Stimulated activated CD8-positive, alpha-beta memory T cell treated with anti-CD3 and anti-CD28 coated beads, Interleukin-7, amount 100 ng/mL, for 1 hour (primary cell): ENCODE data around the gene FAM107A.
"Not testable (repeated sequence)": the region's sequence is repeated elsewhere in the genome, so short reads cannot be mapped to it uniquely, and the experiment has no call there.

Source experiments
- DNase-seq, 2 donors: peaks; one replicate each; pipeline ENCODE4 v3.0.0-alpha.2; 2020; ENCODE audit warnings: low read depth in 2 of 2

The FAM107A gene

DNA sequence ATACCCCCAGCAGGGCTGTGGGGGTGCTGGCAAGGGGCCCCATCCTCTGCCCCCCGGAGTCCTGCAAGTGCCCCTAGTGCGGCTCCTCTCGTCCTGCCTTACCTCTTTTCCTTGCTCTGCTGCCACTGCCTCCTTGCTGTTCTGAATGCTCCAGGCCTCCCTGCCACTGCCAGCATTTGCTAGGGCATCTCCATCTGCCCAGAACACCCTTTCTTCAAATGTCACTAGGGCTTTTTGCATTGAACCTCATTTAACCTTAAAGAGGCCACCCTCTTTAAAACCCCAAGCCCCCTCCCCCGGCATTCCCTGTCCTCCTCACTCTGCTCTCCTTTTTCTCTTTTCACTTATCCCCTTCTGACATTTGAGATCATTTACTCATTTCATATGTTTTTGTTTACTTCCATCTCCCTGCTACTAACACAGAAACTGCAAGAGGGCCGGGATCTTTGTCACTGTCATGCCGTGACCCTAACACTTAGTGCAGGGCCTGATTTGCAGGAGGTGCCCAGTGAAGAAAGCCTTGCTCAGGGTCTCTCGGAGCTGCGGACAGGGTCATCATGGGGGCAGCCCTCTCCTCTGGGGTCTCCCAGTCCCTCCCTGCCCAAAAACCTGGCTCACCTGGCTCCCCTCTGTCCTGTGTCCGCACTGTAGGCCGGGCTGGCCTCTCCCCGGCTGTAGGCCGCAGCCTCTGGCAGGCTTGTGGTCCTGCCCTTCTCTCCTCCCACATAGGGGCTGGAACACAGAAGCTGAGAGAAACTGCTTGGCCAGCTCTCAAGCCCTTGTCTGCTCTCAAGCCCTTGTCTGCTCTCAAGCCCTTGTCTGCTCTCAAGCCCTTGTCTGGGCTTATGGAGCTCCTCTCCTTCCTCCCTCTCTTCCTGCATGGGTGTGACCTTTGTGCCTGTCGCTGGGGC, 40.4 kb downstream of the FAM107A start, which contains the start of gene ACOX2:
TSS of gene ACOX2 (minus strand) at position 690 of the 911 bp plus-strand sequence. CDS start 2,084 bp downstream, outside the sequence.
- no peak for DNase-seq

DNA sequence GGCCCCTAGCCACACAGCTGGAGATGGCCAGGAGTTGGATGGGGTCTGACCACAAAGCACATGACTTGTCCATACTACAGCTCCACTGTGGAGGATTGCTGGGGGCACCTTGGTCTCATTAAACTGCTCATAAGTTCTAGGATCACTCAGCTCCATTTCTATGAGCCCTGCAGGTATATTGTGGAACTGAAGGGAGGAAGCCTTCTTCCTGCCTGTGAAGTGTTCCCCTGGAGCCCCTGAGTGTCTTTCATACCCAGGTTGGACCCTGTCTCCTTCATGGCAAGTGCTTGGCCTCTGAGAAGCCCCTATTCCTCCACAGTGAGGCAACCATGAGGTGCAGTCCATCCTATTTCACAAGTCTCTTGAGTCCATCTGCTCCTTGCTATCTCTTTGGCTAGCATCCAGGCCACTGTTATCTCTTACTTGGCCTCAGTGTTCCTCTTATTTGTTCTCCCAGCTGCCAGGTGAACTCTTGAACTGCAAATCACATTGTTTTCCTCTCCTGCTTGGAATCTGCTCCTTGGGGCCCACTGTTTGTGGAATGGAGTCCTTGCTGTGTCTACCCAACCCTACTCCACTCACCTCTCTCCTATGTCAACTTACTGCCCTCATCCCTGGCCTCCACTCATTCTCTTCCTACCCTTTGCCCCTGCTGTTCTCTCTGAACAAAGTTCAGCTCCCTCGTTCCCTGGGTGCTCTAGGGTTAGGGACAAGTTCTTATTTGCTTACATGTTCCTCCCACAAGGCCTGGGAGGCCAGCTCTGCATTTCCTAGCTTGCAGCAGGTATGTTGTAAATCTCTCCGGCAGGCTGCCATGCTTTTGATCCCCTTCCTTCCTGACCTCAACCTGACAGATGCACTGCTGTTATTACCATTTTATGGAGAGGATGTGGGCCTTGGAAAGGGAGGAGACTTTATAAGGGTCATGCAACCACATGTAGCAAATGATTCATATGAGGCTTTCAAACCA, 41.4 kb downstream of the FAM107A start:
- no peak for DNase-seq

GRCh38 chr3:58534592-58535494, 42.3 kb downstream of the FAM107A start:
- DNase-seq, result no peak

DNA sequence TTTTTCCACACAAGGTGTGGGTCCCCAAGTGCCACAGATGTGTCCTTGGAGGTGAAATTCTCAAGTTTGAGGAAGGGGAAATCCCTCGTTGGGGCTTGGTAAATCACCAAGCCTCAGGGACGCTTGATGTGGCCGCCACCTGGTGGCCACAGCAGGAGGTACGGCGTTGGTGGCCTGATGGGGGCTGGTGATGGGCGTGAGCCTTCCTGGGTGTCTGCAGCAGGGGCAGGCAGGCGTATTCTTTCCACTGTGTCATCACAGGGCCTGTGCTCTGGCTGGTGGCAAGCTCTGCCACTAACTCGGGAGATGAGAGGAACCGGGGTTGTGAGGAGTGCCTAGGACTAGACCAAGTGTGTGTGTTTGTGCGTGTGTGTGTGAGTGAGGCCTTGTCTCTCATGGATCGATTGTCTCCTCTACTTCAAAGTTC, 44.4 kb downstream of the FAM107A start:
- DNase-seq, result peak; percentile 54 to 55

DNA sequence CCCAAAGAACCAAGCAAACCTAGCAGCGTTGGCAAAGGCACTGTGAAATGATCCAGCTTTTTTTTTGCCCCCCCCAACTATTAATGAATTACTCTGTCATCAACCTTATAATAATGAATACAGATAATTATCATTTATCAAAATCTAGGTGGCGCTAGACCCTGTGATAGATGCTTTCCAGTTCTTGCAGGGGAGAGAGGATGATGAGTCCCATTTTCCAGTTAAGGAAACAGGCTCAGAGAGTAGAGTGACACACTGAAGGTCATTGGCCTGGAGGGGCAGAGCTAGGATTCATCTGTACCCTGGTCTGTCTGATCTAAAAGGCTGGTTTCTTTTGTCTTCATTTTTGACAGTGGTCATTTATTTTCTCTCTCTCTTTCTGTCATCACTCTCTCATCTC, 45.2 kb downstream of the FAM107A start:
- no peak for DNase-seq

- DNase-seq, result no peak
Observed at GRCh38 chr3:58531555-58531954, 45.6 kb downstream of the FAM107A start.

- no peak for DNase-seq
Observed at GRCh38 chr3:58530354-58530865, 46.8 kb downstream of the FAM107A start.

DNA sequence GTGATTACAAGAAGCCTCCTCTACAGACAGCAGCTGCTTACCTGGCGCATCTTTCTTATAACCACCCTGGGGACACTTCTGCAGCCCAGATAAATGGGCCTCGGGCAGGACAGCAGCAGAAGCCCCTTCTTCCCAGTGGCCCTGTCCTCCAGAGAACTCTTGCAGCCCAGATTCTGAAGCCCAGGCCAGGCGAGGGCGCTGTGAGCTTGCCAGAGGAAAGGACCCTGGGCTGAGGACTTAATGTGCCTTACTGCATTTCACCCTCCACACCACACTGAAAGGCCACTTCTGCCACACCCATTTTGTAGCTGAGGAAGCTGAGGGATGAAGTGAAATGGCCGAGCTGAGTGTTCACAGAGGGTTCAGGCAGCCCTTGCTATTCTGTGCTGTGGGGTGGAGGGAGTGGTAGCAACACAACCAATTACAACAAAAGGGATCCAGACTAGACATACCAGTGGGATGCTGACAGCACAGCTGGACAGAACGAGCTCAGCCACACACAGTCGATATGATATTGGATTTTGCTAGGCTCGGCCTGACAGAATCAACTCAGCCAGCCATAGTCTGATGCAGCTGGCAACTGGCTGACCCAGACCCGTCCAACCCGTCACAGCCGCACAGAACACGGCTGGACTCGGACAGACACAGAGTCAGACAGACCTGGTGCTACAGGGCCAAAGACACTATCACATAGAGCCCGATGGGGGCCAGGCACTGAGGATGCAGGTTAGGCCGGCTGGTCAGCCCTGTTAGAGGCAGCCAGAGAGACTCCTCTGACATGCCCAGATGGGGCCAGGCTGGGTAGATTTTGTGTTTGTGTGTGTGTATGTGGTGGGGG, 47.5 kb downstream of the FAM107A start:
- no peak for DNase-seq

- DNase-seq, result no peak
Observed at GRCh38 chr3:58528629-58529028, 48.6 kb downstream of the FAM107A start.

DNA sequence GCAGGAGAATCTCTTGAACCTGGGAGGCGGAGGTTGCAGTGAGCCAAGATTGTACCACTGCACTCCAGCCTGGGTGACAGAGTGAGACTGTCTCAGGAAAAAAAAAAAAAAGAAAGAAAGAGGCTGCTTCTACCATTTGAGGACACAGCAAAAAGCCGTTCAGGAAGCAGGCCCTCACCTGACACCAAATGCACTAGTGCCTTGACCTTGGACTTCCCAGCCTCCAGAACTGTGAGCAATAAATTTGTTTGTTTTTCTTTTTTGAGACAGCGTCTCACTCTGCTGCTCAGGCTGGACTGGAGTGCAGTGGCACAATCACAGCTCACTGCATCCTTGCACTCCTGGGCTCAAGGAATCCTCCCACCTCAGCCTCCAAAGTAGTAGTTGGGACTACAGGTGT, 49.8 kb downstream of the FAM107A start:
- not testable (repeated sequence) for DNase-seq

GRCh38 chr3:58526515-58526957, 50.7 kb downstream of the FAM107A start:
- DNase-seq, result no peak

- DNase-seq, result no peak
Observed at GRCh38 chr3:58524326-58524888, 52.8 kb downstream of the FAM107A start.

DNA sequence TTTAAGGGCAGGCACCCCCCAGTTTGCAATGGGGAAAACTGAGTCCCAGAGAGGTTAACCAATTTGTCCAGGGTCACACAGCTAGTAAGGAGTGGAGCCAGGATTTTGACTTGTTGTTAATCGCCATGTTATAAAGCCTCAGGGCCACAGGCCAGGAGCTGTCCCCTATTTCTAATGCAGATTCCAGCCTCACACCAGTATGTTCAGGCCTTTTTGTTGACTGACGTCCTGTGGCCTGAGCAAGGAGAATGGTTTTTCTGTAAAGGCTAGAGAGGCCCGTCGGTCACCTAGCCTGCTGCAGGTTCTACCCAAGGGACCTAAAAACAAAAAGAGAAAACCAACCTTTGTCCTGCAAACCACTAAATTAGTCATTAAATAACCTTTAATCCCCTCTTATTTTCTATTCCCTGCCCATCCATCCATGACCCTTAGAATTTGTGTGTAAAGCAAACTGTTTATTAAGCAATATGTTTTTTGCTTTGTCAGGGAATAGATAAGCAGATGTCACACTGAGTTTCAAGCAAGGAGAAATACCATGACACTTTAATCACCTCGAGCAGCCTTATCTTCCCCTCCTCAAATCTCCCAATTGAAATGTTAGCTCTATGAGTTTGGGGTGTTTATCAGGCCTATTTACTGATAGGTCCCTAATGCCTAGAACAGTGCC, 54.3 kb downstream of the FAM107A start:
- no peak for DNase-seq

- no peak for DNase-seq
Observed at GRCh38 chr3:58521917-58522631, 55.1 kb downstream of the FAM107A start.

GRCh38 chr3:58521336-58521670, 55.9 kb downstream of the FAM107A start:
- DNase-seq, result no peak

DNA sequence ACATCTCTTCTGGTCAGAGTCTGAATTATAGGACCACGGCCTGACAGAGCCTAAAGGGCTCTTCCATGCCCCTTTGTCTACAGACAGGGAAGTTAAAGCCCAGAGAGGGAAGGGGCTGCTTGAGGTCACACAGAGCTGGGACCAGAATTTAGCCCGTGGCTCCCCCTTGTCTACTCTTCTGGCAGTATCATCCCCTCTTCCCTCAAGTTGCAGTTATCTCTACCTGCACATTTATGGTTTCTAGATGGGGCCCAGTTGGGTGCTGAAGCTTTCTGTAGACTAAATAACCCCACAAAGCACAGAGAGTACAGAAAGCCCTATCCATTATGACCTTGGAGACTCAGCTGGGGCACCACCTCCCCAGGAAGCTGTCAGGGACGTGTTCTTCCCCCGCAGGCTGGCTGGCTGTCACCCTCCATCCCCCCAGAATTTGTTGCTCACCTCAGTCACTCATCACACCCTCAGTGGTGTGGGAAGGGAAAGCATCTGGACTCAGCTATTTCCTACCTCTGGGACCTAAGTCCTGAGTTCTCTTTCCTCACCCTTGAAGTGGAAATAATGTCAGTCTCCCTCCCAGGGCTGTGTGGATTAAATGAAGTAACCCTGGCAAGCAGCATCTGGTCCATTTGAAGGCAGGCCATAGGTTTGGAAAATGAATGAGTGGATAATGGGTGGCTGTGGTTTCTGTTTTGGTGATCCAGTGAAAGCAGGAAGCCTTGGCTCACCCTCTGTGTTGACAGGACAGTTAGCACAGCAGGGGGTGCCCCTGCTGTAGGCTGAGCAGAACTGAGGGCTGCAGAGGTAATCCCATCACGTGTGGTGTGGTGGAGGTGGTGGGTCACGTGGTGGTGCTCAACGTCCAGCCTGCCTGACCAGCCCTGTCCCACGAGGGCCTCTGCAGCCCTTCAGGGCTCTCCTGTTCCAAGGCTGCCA, 56.5 kb downstream of the FAM107A start:
- no peak for DNase-seq

DNA sequence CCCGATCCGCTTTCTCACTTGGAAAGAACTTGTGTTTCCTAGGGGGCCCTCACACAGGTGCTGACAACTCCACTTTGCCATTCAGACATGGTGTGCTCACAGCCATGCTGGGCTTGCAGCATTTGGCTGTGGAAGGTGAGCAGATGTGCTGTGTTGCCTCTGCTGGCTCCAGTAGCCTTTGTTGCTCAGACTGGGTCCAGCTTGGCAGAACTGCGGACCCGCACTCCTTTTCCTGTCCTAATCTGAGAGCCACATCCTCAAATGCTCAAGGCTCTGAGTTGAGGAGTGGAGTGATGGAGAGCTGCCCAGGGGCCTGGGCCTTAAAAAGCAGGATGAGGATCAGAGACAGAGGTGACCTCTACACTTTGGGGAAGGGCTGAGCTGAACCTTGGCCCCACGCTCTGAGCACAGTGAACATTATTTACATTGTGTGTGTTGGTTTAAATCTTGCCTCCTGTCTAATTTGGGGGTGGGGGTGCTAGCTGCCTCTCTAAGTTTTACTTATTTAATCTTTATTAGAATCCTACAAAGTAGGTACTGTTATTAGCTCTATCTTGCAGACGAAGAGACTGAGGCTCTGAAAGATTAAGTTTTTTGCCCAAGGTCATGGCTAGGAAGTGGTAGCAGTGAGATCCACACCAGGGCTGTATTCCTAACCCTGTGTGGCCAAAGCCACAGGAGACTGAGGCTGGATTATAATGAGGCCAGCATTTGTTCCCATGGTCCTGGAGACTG, 57.4 kb downstream of the FAM107A start:
- DNase-seq, result no peak
